Fibroblast of the aortic adventitia (primary cell): ENCODE data around the gene MMD2. TPM values are rescaled to one million over a fixed set of nuclear protein-coding genes. Genes with fewer than 3 reads are reported as not detected.
"Not testable (repeated sequence)": the region's sequence is repeated elsewhere in the genome, so short reads cannot be mapped to it uniquely, and the experiment has no call there.

Experiments
- DNase-seq: peaks from one replicate; pipeline ENCODE4 v3.0.0-alpha.2; 2010; ENCODE audit warnings: low read depth
- H3K4me3 ChIP-seq: 2 replicates; pipeline ENCODE4 v1.5.1; 2011; ENCODE audit warnings: low read depth, mild to moderate bottlenecking, control low read depth, low read length, moderate library complexity
- total RNA-seq: library from RNA; depleted of rRNA; stranded (reverse); fragments of >200 nt; gene quantifications from 2 replicates; pipeline ENCODE4 v1.2.3, GENCODE V29; 2012; ENCODE audit warnings: low replicate concordance
- TF ChIP-seq, protein P1 (sequence below): IDR thresholded peaks from 2 replicates; pipeline ENCODE4 v1.5.1; 2011; ENCODE audit warnings: mild to moderate bottlenecking, low read length, control low read depth, inconsistent platforms; ENCODE audit not compliant: insufficient read depth

Gene MMD2
- total RNA-seq, 1 donor, result not detected

- H3K4me3 ChIP-seq, result no peak overlapping the region
- TF ChIP-seq, protein P1, sequence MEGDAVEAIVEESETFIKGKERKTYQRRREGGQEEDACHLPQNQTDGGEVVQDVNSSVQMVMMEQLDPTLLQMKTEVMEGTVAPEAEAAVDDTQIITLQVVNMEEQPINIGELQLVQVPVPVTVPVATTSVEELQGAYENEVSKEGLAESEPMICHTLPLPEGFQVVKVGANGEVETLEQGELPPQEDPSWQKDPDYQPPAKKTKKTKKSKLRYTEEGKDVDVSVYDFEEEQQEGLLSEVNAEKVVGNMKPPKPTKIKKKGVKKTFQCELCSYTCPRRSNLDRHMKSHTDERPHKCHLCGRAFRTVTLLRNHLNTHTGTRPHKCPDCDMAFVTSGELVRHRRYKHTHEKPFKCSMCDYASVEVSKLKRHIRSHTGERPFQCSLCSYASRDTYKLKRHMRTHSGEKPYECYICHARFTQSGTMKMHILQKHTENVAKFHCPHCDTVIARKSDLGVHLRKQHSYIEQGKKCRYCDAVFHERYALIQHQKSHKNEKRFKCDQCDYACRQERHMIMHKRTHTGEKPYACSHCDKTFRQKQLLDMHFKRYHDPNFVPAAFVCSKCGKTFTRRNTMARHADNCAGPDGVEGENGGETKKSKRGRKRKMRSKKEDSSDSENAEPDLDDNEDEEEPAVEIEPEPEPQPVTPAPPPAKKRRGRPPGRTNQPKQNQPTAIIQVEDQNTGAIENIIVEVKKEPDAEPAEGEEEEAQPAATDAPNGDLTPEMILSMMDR, result no peak
- no peak for DNase-seq
Measured at GRCh38 chr7:4998244-4998643, 39.3 kb upstream of the MMD2 start.

GRCh38 chr7:4996696-4997222, 37.8 kb upstream of the MMD2 start:
- TF ChIP-seq, protein P1, result no peak
- DNase-seq, result no peak
- H3K4me3 ChIP-seq, result no peak overlapping the region

GRCh38 chr7:4995429-4995969, 36.5 kb upstream of the MMD2 start:
- TF ChIP-seq, protein P1, result no peak
- DNase-seq, result no peak
- no peak overlapping the region for H3K4me3 ChIP-seq

- TF ChIP-seq, protein P1, result no peak
- no peak overlapping the region for H3K4me3 ChIP-seq
- no peak for DNase-seq
Measured at GRCh38 chr7:4993471-4993870, 34.5 kb upstream of the MMD2 start.

DNA sequence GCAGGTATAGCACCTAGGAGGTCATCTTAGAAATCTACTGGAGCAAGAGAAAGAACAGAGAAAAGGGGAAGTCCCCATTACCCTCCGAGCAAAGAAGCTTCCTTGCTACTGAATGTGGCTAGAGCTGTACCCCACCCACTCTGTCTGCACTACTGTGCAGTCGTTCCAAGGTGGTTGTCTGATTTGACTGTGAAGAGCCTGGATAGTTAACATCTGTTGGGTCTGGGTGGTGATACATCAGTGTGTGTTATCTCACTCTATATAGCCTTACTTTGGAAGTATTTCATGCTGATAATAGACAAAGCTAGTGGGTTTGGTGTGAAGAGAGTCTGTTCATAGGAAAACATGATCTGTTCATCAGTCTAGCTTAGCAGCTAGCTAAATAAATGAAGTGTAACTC, 23.8 kb upstream of the MMD2 start:
- not testable (repeated sequence) for H3K4me3 ChIP-seq, DNase-seq

- DNase-seq, H3K4me3 ChIP-seq: not testable (repeated sequence)
Measured at GRCh38 chr7:4981295-4981890, 22.4 kb upstream of the MMD2 start.

GRCh38 chr7:4975626-4976025, 16.6 kb upstream of the MMD2 start:
- H3K4me3 ChIP-seq, DNase-seq: not testable (repeated sequence)

- peak; percentile 86 for DNase-seq
- TF ChIP-seq, protein P1, result peak; percentile 75
- H3K4me3 ChIP-seq, result peak overlapping the region; percentile 80
Measured at GRCh38 chr7:4973728-4974198, 14.8 kb upstream of the MMD2 start.

DNA sequence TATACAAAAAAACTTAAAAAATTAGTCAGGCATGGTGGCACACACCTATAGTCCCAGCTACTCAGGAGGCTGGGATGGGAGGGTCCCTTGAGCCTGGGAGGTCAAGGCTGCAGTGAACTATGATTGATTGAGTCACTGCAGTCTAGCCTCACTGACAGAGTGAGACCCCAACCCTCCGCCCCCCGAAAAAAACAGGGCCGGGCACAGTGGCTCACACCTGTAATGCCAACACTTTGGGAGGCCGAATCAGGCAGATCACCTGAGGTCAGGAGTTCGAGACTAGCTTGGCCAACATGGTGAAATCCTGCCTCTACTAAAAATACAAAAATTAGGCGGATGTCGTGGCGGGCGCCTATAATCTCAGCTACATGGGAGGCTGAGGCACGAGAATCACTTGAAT, 13.5 kb upstream of the MMD2 start:
- not testable (repeated sequence) for DNase-seq, H3K4me3 ChIP-seq
